Panc1 (cell line): Measurements from ENCODE around the gene NFATC1. TPM values are rescaled to one million over a fixed set of nuclear protein-coding genes. Genes with fewer than 3 reads are reported as not detected.

Source experiments
- ATAC-seq: fragments of 200-7000 bp; cut with Tn5 transposase; 2 replicates; pipeline ENCODE4 v1.9.1; 2020; ENCODE audit warnings: mild to moderate bottlenecking, moderate library complexity
- BruUV-seq: library from RNA; stranded (reverse); fragments of 400-500 nt; replicated peaks from 2 replicates; lab custom pipeline; 2021; lab: Mats Ljungman, UMichigan
- CTCF ChIA-PET: fragments of 300-600 bp; sonication (Branson Sonifier 250); formaldehyde crosslinking; loops from one replicate; lab custom pipeline; 2022; ENCODE audit warnings: antibody characterized with exemption; lab: Charles Lee
- POLR2A ChIA-PET: fragments of 300-600 bp; sonication (Branson Sonifier 250); formaldehyde crosslinking; loops from one replicate; lab custom pipeline; 2022; ENCODE audit warnings: antibody characterized with exemption; lab: Charles Lee
- DNase-seq: peaks from one replicate; pipeline ENCODE4 v3.0.0-alpha.2; 2010; ENCODE audit warnings: low read depth, low spot score
- H3K27ac ChIP-seq: 2 replicates; pipeline ENCODE4 v1.5.1; 2011; ENCODE audit warnings: mild to moderate bottlenecking, low read length, inconsistent platforms
- H3K27me3 ChIP-seq: fragments of 200-500 bp; sonication (Bioruptor generic); 2 replicates; pipeline ENCODE4 v1.6.0; 2014; ENCODE audit warnings: low read length, inconsistent platforms; ENCODE audit not compliant: control insufficient read depth, insufficient read depth
- H3K36me3 ChIP-seq: fragments of 200-500 bp; sonication (Bioruptor generic); 2 replicates; pipeline ENCODE4 v1.5.1; 2014; ENCODE audit warnings: inconsistent platforms, mild to moderate bottlenecking, low read length, moderate library complexity; ENCODE audit not compliant: control insufficient read depth, insufficient read depth
- H3K4me1 ChIP-seq: 2 replicates; pipeline ENCODE4 v1.5.1; 2011; ENCODE audit warnings: inconsistent platforms, mild to moderate bottlenecking, low read length, moderate library complexity; ENCODE audit not compliant: control insufficient read depth, insufficient read depth
- H3K4me3 ChIP-seq, 2 experiments: 2 replicates each; pipeline ENCODE4 v1.5.1; 2011 to 2012; ENCODE audit warnings: low read depth in 2 of 2, low read length in 2 of 2, mild to moderate bottlenecking in 2 of 2, inconsistent platforms in 1 of 2, moderate library complexity in 1 of 2
- H3K9me3 ChIP-seq: fragments of 200-500 bp; sonication (Bioruptor generic); 2 replicates; pipeline ENCODE4 v1.5.1; 2014; ENCODE audit warnings: low read depth, mild to moderate bottlenecking, inconsistent platforms, low read length, moderate library complexity; ENCODE audit not compliant: control insufficient read depth, insufficient read depth
- CTCF ChIP-seq: fragments of 450-650 bp; IDR thresholded peaks from 2 replicates; pipeline ENCODE4 v1.5.1; 2017; ENCODE audit warnings: mild to moderate bottlenecking
- POLR2AphosphoS5 ChIP-seq: IDR thresholded peaks from 2 replicates; pipeline ENCODE4 v1.6.1; 2012; ENCODE audit warnings: mild to moderate bottlenecking, low read depth, low read length, moderate library complexity
- REST ChIP-seq, 2 experiments: IDR thresholded peaks; 2 replicates each; pipeline ENCODE4 v1.6.1; 2011 to 2012; ENCODE audit warnings: low read depth in 2 of 2, control low read depth in 1 of 2, low read length in 1 of 2, mild to moderate bottlenecking in 1 of 2, moderate library complexity in 1 of 2; ENCODE audit not compliant: insufficient read depth in 1 of 2
- SIN3A ChIP-seq: IDR thresholded peaks from 2 replicates; pipeline ENCODE4 v1.6.1; 2012; ENCODE audit warnings: low read depth, mild to moderate bottlenecking, low read length, moderate library complexity, borderline replicate concordance; ENCODE audit not compliant: insufficient read depth
- TCF7L2 ChIP-seq: IDR thresholded peaks from 2 replicates; pipeline ENCODE4 v1.6.1; 2011; ENCODE audit warnings: mild to moderate bottlenecking, low read depth, low read length, inconsistent platforms
- in situ Hi-C: cut with HindIII; loops from 2 replicates; pipeline ENCODE4 v1.10.0; 2016; ENCODE audit warnings: low sequenced_read_pairs, low pct_unique_long_range_greater_than_20kb
- intact Hi-C: fragments of 100-400 bp; cut with micrococcal nuclease; formaldehyde crosslinking; loops from one replicate; pipeline ENCODE4 v1.10.0; 2022; ENCODE audit not compliant: unreplicated experiment
- total RNA-seq: library from RNA; stranded (reverse); gene quantifications from one replicate; pipeline ENCODE4 v1.2.1, GENCODE V29; 2021; ENCODE audit not compliant: unreplicated experiment

Gene NFATC1
- total RNA-seq, 1 experiment from 2014 or later = 30.8 TPM

DNA sequence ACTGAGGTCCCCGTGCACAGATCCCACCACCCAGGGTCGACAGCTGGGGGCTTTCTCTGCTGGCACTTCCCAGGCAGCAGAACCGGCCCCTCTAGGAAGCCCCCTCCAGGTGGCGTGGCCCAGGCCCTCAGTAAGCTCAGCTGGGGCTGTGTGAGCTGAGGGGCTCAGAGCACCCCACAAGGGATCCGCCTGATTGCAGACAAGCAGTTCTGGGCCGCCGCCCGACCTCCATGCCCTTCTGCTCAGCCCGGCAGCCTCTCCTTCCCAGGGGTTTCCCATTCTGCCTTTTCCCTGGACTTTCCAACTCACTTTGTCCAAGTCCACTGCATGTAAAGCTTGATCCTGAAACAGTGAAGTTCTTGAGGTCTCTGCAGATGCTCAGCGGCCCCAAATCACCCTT lies 76.4 kb downstream of the NFATC1 start:
- in situ Hi-C loops = no loop called here
- POLR2A ChIA-PET = no interaction called here
- no peak overlapping the region for H3K4me3 ChIP-seq
- intact Hi-C loops = no loop called here
- DNase-seq (no peak), ATAC-seq (no peak)
- no peaks in the 10 kb centered on the region for H3K4me1 ChIP-seq
- TF ChIP-seq TCF7L2 = no peak
- TF ChIP-seq REST (IDR thresholded peaks at IDR 0.05; ENCODE audit: insufficient read depth in 1 of 2, low read depth in 2 of 2, low read length in 1 of 2) = no peak
- TF ChIP-seq CTCF = no peak
- no peak for TF ChIP-seq POLR2AphosphoS5
- no peak for TF ChIP-seq SIN3A
- no TSS peak for BruUV-seq
- no peak overlapping the region for H3K27ac ChIP-seq
- no peaks in the 10 kb centered on the region for H3K27me3 ChIP-seq
- CTCF ChIA-PET = interaction anchor here (0.6 kb wide), 1 partner anchor 37 kb away, joined by 6 read pairs; no protein-coding TSS in a partner anchor
- H3K36me3 ChIP-seq = no peaks in the 10 kb centered on the region
- no peaks in the 10 kb centered on the region for H3K9me3 ChIP-seq

DNA sequence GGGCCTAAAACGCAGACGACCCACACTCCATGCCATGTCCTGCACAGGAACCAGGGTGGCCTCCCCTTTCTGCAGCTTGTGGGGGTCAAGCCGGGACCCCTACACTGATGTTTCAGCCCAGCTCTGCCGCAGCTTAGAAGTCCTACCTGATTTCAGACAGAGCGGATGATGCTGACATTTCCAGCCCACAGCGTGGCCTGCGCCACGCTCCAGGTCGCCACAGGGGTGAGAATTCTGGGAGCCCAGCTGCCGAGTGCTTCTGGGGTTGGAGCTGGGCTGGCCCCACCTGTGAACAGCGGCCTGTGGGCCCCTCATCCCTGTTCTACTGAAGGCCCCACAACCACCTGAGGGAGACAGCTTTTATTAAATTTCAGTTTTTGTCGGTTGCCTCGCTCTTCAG lies 77.2 kb downstream of the NFATC1 start:
- no TSS peak for BruUV-seq
- DNase-seq = no peak
- TF ChIP-seq SIN3A (no peak), REST (IDR thresholded peaks at IDR 0.05; ENCODE audit: insufficient read depth in 1 of 2, low read depth in 2 of 2, low read length in 1 of 2) (no peak), TCF7L2 (no peak), POLR2AphosphoS5 (no peak), CTCF (no peak)
- ChIA-PET CTCF (no interaction called here), POLR2A (no interaction called here)
- Histone ChIP-seq H3K4me3 (no peak overlapping the region), H3K9me3 (no peaks in the 10 kb centered on the region), H3K27ac (no peak overlapping the region), H3K27me3 (no peaks in the 10 kb centered on the region), H3K36me3 (no peaks in the 10 kb centered on the region), H3K4me1 (no peaks in the 10 kb centered on the region)
- in situ Hi-C loops = no loop called here
- no peak for ATAC-seq
- intact Hi-C loops = no loop called here
